Neural cell (in vitro differentiated cells): ENCODE measurements around the gene RPRD1B. TPM values are rescaled to one million over a fixed set of nuclear protein-coding genes. Genes with fewer than 3 reads are reported as not detected.

Source experiments
- H2AFZ ChIP-seq: fragments of 200-600, 300-800 bp; sonication (generic), shearing (Covaris generic); 2 replicates; pipeline ENCODE4 v1.6.0; 2014; ENCODE audit warnings: low read depth, mild to moderate bottlenecking, antibody characterized with exemption, low read length, moderate library complexity
- H3F3A ChIP-seq: fragments of 200-600 bp; shearing (Covaris generic); 2 replicates; pipeline ENCODE4 v1.6.1; 2016; ENCODE audit warnings: mild to moderate bottlenecking, moderate library complexity, mixed read lengths, antibody characterized with exemption, low read length; ENCODE audit not compliant: insufficient read depth, poor library complexity, severe bottlenecking
- H3K27ac ChIP-seq: fragments of 200-600, 300-800 bp; sonication (generic), shearing (Covaris generic); 2 replicates; pipeline ENCODE4 v1.5.1; 2014; ENCODE audit warnings: mild to moderate bottlenecking, low read length, moderate library complexity
- H3K27me3 ChIP-seq: fragments of 300-800, 200-600 bp; sonication (generic), shearing (Covaris generic); 2 replicates; pipeline ENCODE4 v1.6.0; 2014; ENCODE audit warnings: mild to moderate bottlenecking, low read depth, low read length, moderate library complexity; ENCODE audit not compliant: insufficient read depth
- H3K36me3 ChIP-seq: fragments of 300-800, 200-600 bp; sonication (generic), shearing (Covaris generic); 2 replicates; pipeline ENCODE4 v1.5.1; 2014; ENCODE audit warnings: mild to moderate bottlenecking, antibody characterized with exemption, low read length, moderate library complexity; ENCODE audit not compliant: insufficient read depth
- H3K4me2 ChIP-seq: fragments of 300-800, 200-600 bp; sonication (generic), shearing (Covaris generic); 2 replicates; pipeline ENCODE4 v1.6.0; 2014; ENCODE audit warnings: mild to moderate bottlenecking, low read length
- H3K4me3 ChIP-seq: fragments of 300-800, 200-600 bp; sonication (generic), shearing (Covaris generic); 2 replicates; pipeline ENCODE4 v1.5.1; 2014; ENCODE audit warnings: mild to moderate bottlenecking, low read length, moderate library complexity
- H3K79me2 ChIP-seq: fragments of 200-600 bp; shearing (Covaris generic); replicated peaks from 2 replicates; pipeline ENCODE4 v1.6.0; 2014; ENCODE audit warnings: mild to moderate bottlenecking, low read length, moderate library complexity; ENCODE audit not compliant: insufficient read depth
- H3K9ac ChIP-seq: fragments of 300-800, 200-600 bp; sonication (generic), shearing (Covaris generic); 2 replicates; pipeline ENCODE4 v1.6.1; 2016; ENCODE audit warnings: mild to moderate bottlenecking, low read length, mixed read lengths
- H3K9me2 ChIP-seq: fragments of 200-600 bp; shearing (Covaris generic); 2 replicates; pipeline ENCODE4 v1.6.1; 2016; ENCODE audit warnings: mild to moderate bottlenecking, low read length, mixed read lengths; ENCODE audit not compliant: insufficient read depth
- H3K9me3 ChIP-seq: fragments of 200-600, 300-800 bp; sonication (generic), shearing (Covaris generic); 2 replicates; pipeline ENCODE4 v1.6.1; 2016; ENCODE audit warnings: mild to moderate bottlenecking, mixed run types, low read length, moderate library complexity, mixed read lengths
- H4K20me1 ChIP-seq: fragments of 200-600 bp; shearing (Covaris generic); 2 replicates; pipeline ENCODE4 v1.6.1; 2016; ENCODE audit warnings: mild to moderate bottlenecking, mixed run types; ENCODE audit not compliant: insufficient read depth
- CTCF ChIP-seq: fragments of 450-650 bp; IDR thresholded peaks from 2 replicates; pipeline ENCODE4 v1.5.1; 2014; ENCODE audit warnings: antibody characterized with exemption, mild to moderate bottlenecking, moderate library complexity; ENCODE audit not compliant: poor library complexity, severe bottlenecking
- EP300 ChIP-seq: fragments of 450-650 bp; conservative IDR thresholded peaks from 2 replicates; pipeline ENCODE4 v1.6.1; 2014; ENCODE audit warnings: antibody characterized with exemption, mild to moderate bottlenecking, moderate library complexity; ENCODE audit not compliant: poor library complexity, severe bottlenecking
- EZH2 ChIP-seq: fragments of 200-600, 300-800 bp; shearing (Covaris generic), sonication (generic); IDR thresholded peaks from 2 replicates; pipeline ENCODE4 v1.6.1; 2014; ENCODE audit warnings: antibody characterized with exemption, low read length, borderline replicate concordance, mild to moderate bottlenecking; ENCODE audit not compliant: insufficient read depth, poor library complexity, severe bottlenecking
- MXI1 ChIP-seq: fragments of 450-650 bp; conservative IDR thresholded peaks from 2 replicates; pipeline ENCODE4 v1.6.1; 2014; ENCODE audit warnings: antibody characterized with exemption, mild to moderate bottlenecking; ENCODE audit not compliant: poor library complexity, severe bottlenecking
- POLR2AphosphoS5 ChIP-seq: IDR thresholded peaks from 2 replicates; pipeline ENCODE4 v1.6.1; 2012
- RAD21 ChIP-seq: fragments of 450-650 bp; conservative IDR thresholded peaks from 2 replicates; pipeline ENCODE4 v1.6.1; 2014; ENCODE audit warnings: antibody characterized with exemption, mild to moderate bottlenecking, moderate library complexity
- SMC3 ChIP-seq: fragments of 450-650 bp; conservative IDR thresholded peaks from 2 replicates; pipeline ENCODE4 v1.6.1; 2014; ENCODE audit warnings: antibody characterized with exemption, mild to moderate bottlenecking, moderate library complexity; ENCODE audit not compliant: poor library complexity
- TAF1 ChIP-seq: IDR thresholded peaks from 2 replicates; pipeline ENCODE4 v1.6.1; 2012; ENCODE audit warnings: low read depth
- polyA plus RNA-seq: library from polyadenylated mRNA; depleted of rRNA; stranded (reverse); fragments of >200 nt; gene quantifications from 2 replicates; pipeline ENCODE4 v1.2.3, GENCODE V29; 2014
- TF ChIP-seq, protein P1 (sequence below): IDR thresholded peaks from 2 replicates; pipeline ENCODE4 v1.6.1; 2012; ENCODE audit warnings: borderline replicate concordance

The RPRD1B gene
- polyA plus RNA-seq, 1 donor from 2014 or later = 23.4 TPM

DNA sequence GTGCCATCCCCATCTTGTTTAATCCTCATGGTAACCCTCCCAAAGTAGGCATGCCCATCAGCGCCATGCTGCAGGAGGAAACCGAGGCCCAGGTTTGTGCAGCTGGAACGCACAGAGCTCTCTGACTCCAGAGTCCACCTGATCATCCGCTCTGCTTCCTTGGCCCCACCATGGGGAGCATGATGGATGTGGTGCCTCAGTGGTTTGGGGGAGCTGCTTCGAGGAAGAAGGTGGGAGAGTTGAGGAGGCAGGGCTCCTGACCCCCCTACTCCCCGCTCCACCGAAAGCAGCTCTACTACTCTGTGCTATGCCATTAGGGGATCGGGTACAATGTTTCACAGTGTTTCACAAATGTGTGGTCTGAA, 79.4 kb downstream of the RPRD1B start:
- Histone ChIP-seq H3K9me2 (no peaks in the 10 kb centered on the region), H3K79me2 (no peaks in the 10 kb centered on the region), H3K27ac (no peak overlapping the region), H3K36me3 (no peaks in the 10 kb centered on the region), H3K9ac (no peak overlapping the region), H3K4me3 (no peak overlapping the region), H3F3A (no peaks in the 10 kb centered on the region), H3K4me2 (no peak overlapping the region), H4K20me1 (no peaks in the 10 kb centered on the region), H3K27me3 (no peaks in the 10 kb centered on the region), H3K9me3 (no peaks in the 10 kb centered on the region), H2AFZ (no peak overlapping the region)
- TF ChIP-seq RAD21 = no peak
- no peak for TF ChIP-seq MXI1

GRCh38 chr20:38113401-38114325, 80.1 kb downstream of the RPRD1B start:
- Histone ChIP-seq H3F3A (no peaks in the 10 kb centered on the region), H3K36me3 (no peaks in the 10 kb centered on the region), H3K27ac (no peak overlapping the region), H3K9me2 (no peaks in the 10 kb centered on the region), H3K9ac (no peak overlapping the region), H3K9me3 (no peaks in the 10 kb centered on the region), H3K27me3 (no peaks in the 10 kb centered on the region), H3K79me2 (no peaks in the 10 kb centered on the region), H3K4me3 (no peak overlapping the region), H3K4me2 (no peak overlapping the region), H4K20me1 (no peaks in the 10 kb centered on the region), H2AFZ (no peak overlapping the region)
- TF ChIP-seq CTCF = no peak
- TF ChIP-seq EZH2 = no peak
- no peak for TF ChIP-seq EP300
- TF ChIP-seq TAF1 = no peak
- no peak for TF ChIP-seq MXI1
- TF ChIP-seq POLR2AphosphoS5 = no peak
- no peak for TF ChIP-seq SMC3
- TF ChIP-seq, protein P1, sequence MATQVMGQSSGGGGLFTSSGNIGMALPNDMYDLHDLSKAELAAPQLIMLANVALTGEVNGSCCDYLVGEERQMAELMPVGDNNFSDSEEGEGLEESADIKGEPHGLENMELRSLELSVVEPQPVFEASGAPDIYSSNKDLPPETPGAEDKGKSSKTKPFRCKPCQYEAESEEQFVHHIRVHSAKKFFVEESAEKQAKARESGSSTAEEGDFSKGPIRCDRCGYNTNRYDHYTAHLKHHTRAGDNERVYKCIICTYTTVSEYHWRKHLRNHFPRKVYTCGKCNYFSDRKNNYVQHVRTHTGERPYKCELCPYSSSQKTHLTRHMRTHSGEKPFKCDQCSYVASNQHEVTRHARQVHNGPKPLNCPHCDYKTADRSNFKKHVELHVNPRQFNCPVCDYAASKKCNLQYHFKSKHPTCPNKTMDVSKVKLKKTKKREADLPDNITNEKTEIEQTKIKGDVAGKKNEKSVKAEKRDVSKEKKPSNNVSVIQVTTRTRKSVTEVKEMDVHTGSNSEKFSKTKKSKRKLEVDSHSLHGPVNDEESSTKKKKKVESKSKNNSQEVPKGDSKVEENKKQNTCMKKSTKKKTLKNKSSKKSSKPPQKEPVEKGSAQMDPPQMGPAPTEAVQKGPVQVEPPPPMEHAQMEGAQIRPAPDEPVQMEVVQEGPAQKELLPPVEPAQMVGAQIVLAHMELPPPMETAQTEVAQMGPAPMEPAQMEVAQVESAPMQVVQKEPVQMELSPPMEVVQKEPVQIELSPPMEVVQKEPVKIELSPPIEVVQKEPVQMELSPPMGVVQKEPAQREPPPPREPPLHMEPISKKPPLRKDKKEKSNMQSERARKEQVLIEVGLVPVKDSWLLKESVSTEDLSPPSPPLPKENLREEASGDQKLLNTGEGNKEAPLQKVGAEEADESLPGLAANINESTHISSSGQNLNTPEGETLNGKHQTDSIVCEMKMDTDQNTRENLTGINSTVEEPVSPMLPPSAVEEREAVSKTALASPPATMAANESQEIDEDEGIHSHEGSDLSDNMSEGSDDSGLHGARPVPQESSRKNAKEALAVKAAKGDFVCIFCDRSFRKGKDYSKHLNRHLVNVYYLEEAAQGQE = no peak
- TF ChIP-seq RAD21 = no peak
